K562 (cell line): ENCODE results near the gene KCNH2. TPM values are rescaled to one million over a fixed set of nuclear protein-coding genes. Genes with fewer than 3 reads are reported as not detected.

Experiments used
- E2F3 ChIP-seq: fragments of 250-450 bp; sonication (Bioruptor Pico); IDR thresholded peaks from 2 replicates; pipeline ENCODE4 v1.4.0; 2020; ENCODE audit warnings: mild to moderate bottlenecking
- MAFF ChIP-seq: IDR thresholded peaks from 2 replicates; pipeline ENCODE4 v1.6.1; 2012; ENCODE audit warnings: low read length, improper control_type of control experiment
- OTX1 ChIP-seq: fragments of 450-650 bp; formaldehyde crosslinking; IDR thresholded peaks from 2 replicates; pipeline ENCODE4 v1.4.0; 2022; ENCODE audit warnings: mild to moderate bottlenecking
- SIX5 ChIP-seq, 2 experiments: IDR thresholded peaks; 2 replicates each; pipeline ENCODE4 v1.6.1; 2011; ENCODE audit warnings: low read length in 2 of 2, borderline replicate concordance in 1 of 2, low read depth in 1 of 2, mild to moderate bottlenecking in 1 of 2, moderate library complexity in 1 of 2; ENCODE audit not compliant: insufficient read depth in 1 of 2
- SUPT5H ChIP-seq: fragments of 450-650 bp; IDR thresholded peaks from 2 replicates; pipeline ENCODE4 v1.6.1; 2016
- TARDBP ChIP-seq: fragments of 450-650 bp; IDR thresholded peaks from 2 replicates; pipeline ENCODE4 v1.6.1; 2016
- TEAD1 ChIP-seq, 2 experiments: fragments of 450-650 bp in 1 of 2; sonication (generic) in 1 of 2; formaldehyde crosslinking; IDR thresholded peaks; 2 replicates each; pipeline versions ENCODE4 v1.4.0 to v1.8.0; 2020 to 2022; ENCODE audit warnings: mild to moderate bottlenecking in 2 of 2, missing genetic modification reagents in 1 of 2
- ZBTB17 ChIP-seq: fragments of 450-650 bp; formaldehyde crosslinking; IDR thresholded peaks from 2 replicates; pipeline ENCODE4 v1.4.0; 2020; ENCODE audit warnings: mild to moderate bottlenecking
- ZBTB33 ChIP-seq: sonication (generic); formaldehyde crosslinking; IDR thresholded peaks from 2 replicates; pipeline ENCODE4 v1.8.1; 2023; ENCODE audit warnings: mild to moderate bottlenecking, missing genetic modification reagents
- ZBTB40 ChIP-seq, 2 experiments: fragments of 450-650 bp in 1 of 2; sonication (generic) in 1 of 2; formaldehyde crosslinking in 1 of 2; IDR thresholded peaks; 2 replicates each; pipeline versions ENCODE4 v1.7.1 to v1.9.0; 2016 to 2022; ENCODE audit warnings: inconsistent platforms in 1 of 2, mild to moderate bottlenecking in 1 of 2, missing genetic modification reagents in 1 of 2
- ZNF175 ChIP-seq: fragments of 200-800 bp; sonication (Bioruptor generic); IDR thresholded peaks from 2 replicates; pipeline ENCODE4 v1.6.1; 2016; ENCODE audit warnings: low read depth, mild to moderate bottlenecking, missing genetic modification characterization, missing compliant biosample characterization
- ZNF212 ChIP-seq: fragments of 450-650 bp; formaldehyde crosslinking; IDR thresholded peaks from 2 replicates; pipeline ENCODE4 v1.4.0; 2020; ENCODE audit warnings: mild to moderate bottlenecking
- ZNF316 ChIP-seq: fragments of 450-650 bp; IDR thresholded peaks from 2 replicates; pipeline ENCODE4 v1.6.1; 2016
- ZNF586 ChIP-seq: fragments of 450-650 bp; formaldehyde crosslinking; conservative IDR thresholded peaks from 2 replicates; pipeline ENCODE4 v1.4.0; 2020; ENCODE audit warnings: mild to moderate bottlenecking, moderate library complexity
- polyA plus RNA-seq, 8 experiments: library from polyadenylated mRNA; depleted of rRNA in 4 of 8; stranded (reverse) in 5 of 8; unstranded in 3 of 8; fragments of >200 nt; fragmentation: Nextera tagmentation in 2 of 8; fragmentation: Illumina TruSeq in 1 of 8; extraction: Ambion mirVana in 2 of 8; extraction: Trizol in 1 of 8; gene quantifications; 2 replicates each; pipeline versions ENCODE4 v1.2.1 to v1.2.3, GENCODE V29; 2011 to 2014; ENCODE audit warnings: inconsistent platforms in 1 of 8, missing spikeins in 1 of 8
- total RNA-seq, 7 experiments: library from RNA; depleted of rRNA in 6 of 7; stranded (reverse); fragments of >200 nt in 6 of 7; fragmentation: Illumina TruSeq in 2 of 7; extraction: Trizol in 2 of 7; gene quantifications; 2 replicates each; pipeline versions ENCODE4 v1.2.1 to v1.2.3, GENCODE V29; 2011 to 2021; ENCODE audit warnings: low replicate concordance in 1 of 7
- TF ChIP-seq, protein P1 (sequence below): fragments of 150-350 bp; conservative IDR thresholded peaks from 2 replicates; pipeline ENCODE4 v1.6.1; 2014; ENCODE audit warnings: low read length

KCNH2 gene
- total and polyA plus RNA-seq, 9 of the 15 experiments (the other 6 are each of a cell fraction or from before 2014, with no cell fraction given), result 18.1 to 368 (median 218) TPM

- TF ChIP-seq ZBTB40 (IDR thresholded peaks at IDR 0.05) (0 out of 2 replicates have a peak, but pooled peaks have one; percentile 8), ZBTB40 (CRISPR knock-in tag; IDR thresholded peaks at IDR 0.05) (no peak), ZBTB17 (CRISPR knock-in tag) (no peak), E2F3 (no peak), SUPT5H (no peak), ZNF316 (peak; percentile 80), ZBTB33 (CRISPR knock-in tag) (no peak), ZNF175 (CRISPR knock-in tag) (no peak), ZNF212 (CRISPR knock-in tag) (no peak), TEAD1 (CRISPR knock-in tag; IDR thresholded peaks at IDR 0.05) (no peak), OTX1 (CRISPR knock-in tag) (no peak), SIX5 (IDR thresholded peaks at IDR 0.05; ENCODE audit: borderline replicate concordance in 1 of 2, insufficient read depth in 1 of 2, low read depth in 1 of 2, low read length in 2 of 2) (no peak), TARDBP (no peak), ZNF586 (CRISPR knock-in tag) (no peak), MAFF (peak; percentile 38; the same call in 1 of the 2 replicates)
- TF ChIP-seq, protein P1, sequence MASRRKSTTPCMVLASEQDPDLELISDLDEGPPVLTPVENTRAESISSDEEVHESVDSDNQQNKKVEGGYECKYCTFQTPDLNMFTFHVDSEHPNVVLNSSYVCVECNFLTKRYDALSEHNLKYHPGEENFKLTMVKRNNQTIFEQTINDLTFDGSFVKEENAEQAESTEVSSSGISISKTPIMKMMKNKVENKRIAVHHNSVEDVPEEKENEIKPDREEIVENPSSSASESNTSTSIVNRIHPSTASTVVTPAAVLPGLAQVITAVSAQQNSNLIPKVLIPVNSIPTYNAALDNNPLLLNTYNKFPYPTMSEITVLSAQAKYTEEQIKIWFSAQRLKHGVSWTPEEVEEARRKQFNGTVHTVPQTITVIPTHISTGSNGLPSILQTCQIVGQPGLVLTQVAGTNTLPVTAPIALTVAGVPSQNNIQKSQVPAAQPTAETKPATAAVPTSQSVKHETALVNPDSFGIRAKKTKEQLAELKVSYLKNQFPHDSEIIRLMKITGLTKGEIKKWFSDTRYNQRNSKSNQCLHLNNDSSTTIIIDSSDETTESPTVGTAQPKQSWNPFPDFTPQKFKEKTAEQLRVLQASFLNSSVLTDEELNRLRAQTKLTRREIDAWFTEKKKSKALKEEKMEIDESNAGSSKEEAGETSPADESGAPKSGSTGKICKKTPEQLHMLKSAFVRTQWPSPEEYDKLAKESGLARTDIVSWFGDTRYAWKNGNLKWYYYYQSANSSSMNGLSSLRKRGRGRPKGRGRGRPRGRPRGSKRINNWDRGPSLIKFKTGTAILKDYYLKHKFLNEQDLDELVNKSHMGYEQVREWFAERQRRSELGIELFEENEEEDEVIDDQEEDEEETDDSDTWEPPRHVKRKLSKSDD, result no peak
These were observed 34.0 kb upstream of the KCNH2 start (continued) for GRCh38 chr7:151012031-151012692.
